ENCODE measurements around the gene CABP4.
A peak's percentile ranks its signal among the peaks of the same experiment; 100 is the strongest.

CABP4 gene

GRCh38 chr11:67435727-67436458 is 19.3 kb upstream of the CABP4 start:
- DNase-seq (ENCODE audit: low read depth, low spot score), result no peak

GRCh38 chr11:67436459-67437081 is 18.6 kb upstream of the CABP4 start:
- no peak for DNase-seq (ENCODE audit: low read depth, low spot score)

GRCh38 chr11:67437082-67437808 is 17.9 kb upstream of the CABP4 start, which contains the start of gene PTPRCAP:
TSS of gene PTPRCAP (minus strand) at chr11:67437682. CDS start at chr11:67437619, 63 bp downstream.
- DNase-seq (ENCODE audit: low read depth, low spot score), result no peak

GRCh38 chr11:67437809-67438157 is 17.4 kb upstream of the CABP4 start:
- DNase-seq (ENCODE audit: low read depth, low spot score), result no peak

GRCh38 chr11:67438158-67438902 is 16.8 kb upstream of the CABP4 start:
- peak; percentile 45 for DNase-seq (ENCODE audit: low read depth, low spot score)

GRCh38 chr11:67439321-67440228 is 15.6 kb upstream of the CABP4 start:
- DNase-seq (ENCODE audit: low read depth, low spot score), result no peak

- DNase-seq (ENCODE audit: low read depth, low spot score), result no peak
These were observed 14.7 kb upstream of the CABP4 start for GRCh38 chr11:67440229-67441097.

GRCh38 chr11:67441098-67441563 is 14.0 kb upstream of the CABP4 start:
- no peak for DNase-seq (ENCODE audit: low read depth, low spot score)

GRCh38 chr11:67441731-67442351 is 13.3 kb upstream of the CABP4 start:
- DNase-seq (ENCODE audit: low read depth, low spot score), result no peak

- no peak for DNase-seq (ENCODE audit: low read depth, low spot score)
These were observed 12.4 kb upstream of the CABP4 start for GRCh38 chr11:67442504-67443404.

GRCh38 chr11:67445515-67445914 is 9.6 kb upstream of the CABP4 start:
- DNase-seq (ENCODE audit: low read depth, low spot score), result no peak

- no peak for DNase-seq (ENCODE audit: low read depth, low spot score)
These were observed 6.9 kb upstream of the CABP4 start for GRCh38 chr11:67448220-67448609.

GRCh38 chr11:67449116-67449844 is 5.9 kb upstream of the CABP4 start:
- no peak for DNase-seq (ENCODE audit: low read depth, low spot score)

- DNase-seq (ENCODE audit: low read depth, low spot score), result no peak
These were observed 4.1 kb upstream of the CABP4 start for GRCh38 chr11:67450796-67451657.

- no peak for DNase-seq (ENCODE audit: low read depth, low spot score)
These were observed 3.5 kb upstream of the CABP4 start for GRCh38 chr11:67451658-67451976.

- DNase-seq (ENCODE audit: low read depth, low spot score), result no peak
These were observed 2.8 kb upstream of the CABP4 start, which contains the start of gene GPR152 for GRCh38 chr11:67452141-67452952. TSS of gene GPR152 (minus strand) at chr11:67452729. CDS start at chr11:67452724, 5 bp downstream.
